ENCODE data around the gene PI4KA.

Gene PI4KA

GRCh38 chr22:20751185-20751851, 107.3 kb downstream of the PI4KA start:
- Histone ChIP-seq H3K4me1 (no peaks in the 10 kb centered on the region), H3K4me3 (no peak overlapping the region), H3K9me3 (no peaks in the 10 kb centered on the region), H3K36me3 (replicated peaks) (peaks cover 19% of the 10 kb centered on the region), H3K27me3 (ENCODE audit: low read depth) (no peaks in the 10 kb centered on the region)
- peak in 1 of 2 experiments; percentile 20 for DNase-seq (ENCODE audit: low spot score in 2 of 2)
- in situ Hi-C loops (cut with MboI; ENCODE audit: low sequenced_read_pairs) = no loop called here

- Histone ChIP-seq H3K9me3 (no peaks in the 10 kb centered on the region), H3K4me1 (no peaks in the 10 kb centered on the region), H3K27me3 (ENCODE audit: low read depth) (no peaks in the 10 kb centered on the region), H3K4me3 (no peak overlapping the region), H3K36me3 (replicated peaks) (peaks cover 19% of the 10 kb centered on the region)
- DNase-seq (ENCODE audit: low spot score in 2 of 2) = no peak
- in situ Hi-C loops (cut with MboI; ENCODE audit: low sequenced_read_pairs) = no loop called here
These were observed 108.0 kb downstream of the PI4KA start for GRCh38 chr22:20750461-20751184.

GRCh38 chr22:20749453-20749852, 109.2 kb downstream of the PI4KA start:
- H3K27me3 ChIP-seq (ENCODE audit: low read depth) = no peaks in the 10 kb centered on the region
- no peaks in the 10 kb centered on the region for H3K4me1 ChIP-seq
- H3K4me3 ChIP-seq = no peak overlapping the region
- H3K9me3 ChIP-seq = no peaks in the 10 kb centered on the region
- H3K36me3 ChIP-seq (replicated peaks) = peaks cover 26% of the 10 kb centered on the region
- DNase-seq (ENCODE audit: low spot score in 2 of 2) = no peak
- in situ Hi-C loops (cut with MboI; ENCODE audit: low sequenced_read_pairs) = no loop called here

GRCh38 chr22:20748731-20749428, 109.7 kb downstream of the PI4KA start:
- in situ Hi-C loops (cut with MboI; ENCODE audit: low sequenced_read_pairs) = no loop called here
- H3K4me3 ChIP-seq = no peak overlapping the region
- peaks cover 27% of the 10 kb centered on the region for H3K36me3 ChIP-seq (replicated peaks)
- H3K4me1 ChIP-seq = no peaks in the 10 kb centered on the region
- H3K9me3 ChIP-seq = no peaks in the 10 kb centered on the region
- no peaks in the 10 kb centered on the region for H3K27me3 ChIP-seq (ENCODE audit: low read depth)
- DNase-seq (ENCODE audit: low spot score in 2 of 2) = no peak

GRCh38 chr22:20748082-20748481, 110.5 kb downstream of the PI4KA start:
- Histone ChIP-seq H3K4me1 (no peaks in the 10 kb centered on the region), H3K36me3 (replicated peaks) (peaks cover 27% of the 10 kb centered on the region), H3K27me3 (ENCODE audit: low read depth) (no peaks in the 10 kb centered on the region), H3K4me3 (no peak overlapping the region), H3K9me3 (no peaks in the 10 kb centered on the region)
- in situ Hi-C loops (cut with MboI; ENCODE audit: low sequenced_read_pairs) = no loop called here
- DNase-seq (ENCODE audit: low spot score in 2 of 2) = no peak

GRCh38 chr22:20747223-20747622, 111.4 kb downstream of the PI4KA start:
- Histone ChIP-seq H3K4me1 (no peaks in the 10 kb centered on the region), H3K9me3 (no peaks in the 10 kb centered on the region), H3K27me3 (ENCODE audit: low read depth) (no peaks in the 10 kb centered on the region), H3K4me3 (no peak overlapping the region), H3K36me3 (replicated peaks) (peaks cover 24% of the 10 kb centered on the region)
- in situ Hi-C loops (cut with MboI; ENCODE audit: low sequenced_read_pairs) = no loop called here
- DNase-seq (ENCODE audit: low spot score in 2 of 2) = no peak

- in situ Hi-C loops (cut with MboI; ENCODE audit: low sequenced_read_pairs) = no loop called here
- H3K36me3 ChIP-seq (replicated peaks) = peaks cover 24% of the 10 kb centered on the region
- no peaks in the 10 kb centered on the region for H3K4me1 ChIP-seq
- H3K4me3 ChIP-seq = no peak overlapping the region
- no peaks in the 10 kb centered on the region for H3K9me3 ChIP-seq
- no peaks in the 10 kb centered on the region for H3K27me3 ChIP-seq (ENCODE audit: low read depth)
- no peak for DNase-seq (ENCODE audit: low spot score in 2 of 2)
These were observed 112.0 kb downstream of the PI4KA start for GRCh38 chr22:20746431-20747189.

- H3K36me3 ChIP-seq (replicated peaks) = peaks cover 22% of the 10 kb centered on the region
- no peak for DNase-seq (ENCODE audit: low spot score in 2 of 2)
- H3K9me3 ChIP-seq = no peaks in the 10 kb centered on the region
- no peaks in the 10 kb centered on the region for H3K27me3 ChIP-seq (ENCODE audit: low read depth)
- H3K4me1 ChIP-seq = no peaks in the 10 kb centered on the region
- H3K4me3 ChIP-seq = no peak overlapping the region
- in situ Hi-C loops (cut with MboI; ENCODE audit: low sequenced_read_pairs) = no loop called here
These were observed 113.5 kb downstream of the PI4KA start for GRCh38 chr22:20745119-20745518.

GRCh38 chr22:20744456-20744855, 114.2 kb downstream of the PI4KA start:
- Histone ChIP-seq H3K4me1 (no peaks in the 10 kb centered on the region), H3K27me3 (ENCODE audit: low read depth) (no peaks in the 10 kb centered on the region), H3K9me3 (no peaks in the 10 kb centered on the region), H3K4me3 (no peak overlapping the region), H3K36me3 (replicated peaks) (peaks cover 22% of the 10 kb centered on the region)
- in situ Hi-C loops (cut with MboI; ENCODE audit: low sequenced_read_pairs) = no loop called here
- DNase-seq (ENCODE audit: low spot score in 2 of 2) = peak; percentile 7 to 33

- in situ Hi-C loops (cut with MboI; ENCODE audit: low sequenced_read_pairs) = no loop called here
- peaks cover 22% of the 10 kb centered on the region for H3K36me3 ChIP-seq (replicated peaks)
These were observed 115.8 kb downstream of the PI4KA start for GRCh38 chr22:20742764-20743163.

GRCh38 chr22:20741634-20742581, 116.7 kb downstream of the PI4KA start:
- Histone ChIP-seq H3K9me3 (no peaks in the 10 kb centered on the region), H3K36me3 (replicated peaks) (peaks cover 22% of the 10 kb centered on the region), H3K27me3 (ENCODE audit: low read depth) (no peaks in the 10 kb centered on the region), H3K4me3 (no peak overlapping the region), H3K4me1 (no peaks in the 10 kb centered on the region)
- in situ Hi-C loops (cut with MboI; ENCODE audit: low sequenced_read_pairs) = no loop called here
- DNase-seq (ENCODE audit: low spot score in 2 of 2) = peak; percentile 32 to 68

More at GRCh38 chr22:20742764-20743163, 115.8 kb downstream of the PI4KA start:
- H3K9me3 ChIP-seq = no peaks in the 10 kb centered on the region
- DNase-seq (ENCODE audit: low spot score in 2 of 2) = no peak
- no peaks in the 10 kb centered on the region for H3K27me3 ChIP-seq (ENCODE audit: low read depth)
- no peak overlapping the region for H3K4me3 ChIP-seq
- no peaks in the 10 kb centered on the region for H3K4me1 ChIP-seq

GRCh38 chr22:20741008-20741633, 117.5 kb downstream of the PI4KA start:
- DNase-seq (ENCODE audit: low spot score in 2 of 2) = no peak
- in situ Hi-C loops (cut with MboI; ENCODE audit: low sequenced_read_pairs) = no loop called here
- Histone ChIP-seq H3K4me3 (no peak overlapping the region), H3K9me3 (no peaks in the 10 kb centered on the region), H3K4me1 (no peaks in the 10 kb centered on the region), H3K36me3 (replicated peaks) (peaks cover 19% of the 10 kb centered on the region), H3K27me3 (ENCODE audit: low read depth) (no peaks in the 10 kb centered on the region)

Measured in HAP-1 (cell line).